HepG2 (cell line): ENCODE measurements around the gene UGGT1. TPM values are rescaled to one million over a fixed set of nuclear protein-coding genes. Genes with fewer than 3 reads are reported as not detected.

ENCODE experiments used
- AGO2 ChIP-seq: fragments of 200-400 bp; formaldehyde crosslinking; optimal IDR thresholded peaks from 2 replicates; pipeline ENCODE3; 2017; ENCODE audit warnings: mild to moderate bottlenecking, low read depth, low read length, moderate library complexity
- ASH2L ChIP-seq: fragments of 300-600, 200-600 bp; sonication (generic); IDR thresholded peaks from 2 replicates; pipeline ENCODE4 v1.7.0; 2017; ENCODE audit warnings: low read depth, mild to moderate bottlenecking, moderate library complexity, mixed read lengths, low read length; ENCODE audit not compliant: insufficient read length
- ATF4 ChIP-seq, 2 experiments: fragments of 450-650 bp in 1 of 2; sonication (generic) in 1 of 2; formaldehyde crosslinking; IDR thresholded peaks; 2 replicates each; pipeline versions ENCODE4 v1.5.0 to v1.8.0; 2020 to 2022; ENCODE audit warnings: mild to moderate bottlenecking in 1 of 2, missing genetic modification reagents in 1 of 2
- CEBPB ChIP-seq: IDR thresholded peaks from 2 replicates; pipeline ENCODE4 v1.6.1; 2011; ENCODE audit warnings: low read depth, low read length, improper control_type of control experiment, borderline replicate concordance
- ETV5 ChIP-seq: IDR thresholded peaks from 2 replicates; pipeline ENCODE4 v1.6.1; 2018; ENCODE audit warnings: missing biosample characterization, missing genetic modification reagents, inconsistent platforms, borderline replicate concordance
- GATAD2A ChIP-seq: IDR thresholded peaks from 2 replicates; pipeline ENCODE4 v1.6.1; 2016
- GLI4 ChIP-seq: sonication (generic); formaldehyde crosslinking; IDR thresholded peaks from 2 replicates; pipeline ENCODE4 v1.5.1; 2020; ENCODE audit warnings: missing genetic modification reagents, mild to moderate bottlenecking, moderate library complexity, borderline replicate concordance
- HMG20A ChIP-seq: IDR thresholded peaks from 2 replicates; pipeline ENCODE4 v1.6.1; 2016; ENCODE audit warnings: borderline replicate concordance
- MTA3 ChIP-seq: sonication (generic); formaldehyde crosslinking; IDR thresholded peaks from 2 replicates; pipeline ENCODE4 v1.4.0; 2020; ENCODE audit warnings: missing genetic modification reagents
- NCOA1 ChIP-seq: sonication (generic); formaldehyde crosslinking; IDR thresholded peaks from 2 replicates; pipeline ENCODE4 v1.9.0; 2021; ENCODE audit warnings: missing genetic modification reagents
- RARA ChIP-seq: IDR thresholded peaks from 2 replicates; pipeline ENCODE4 v1.6.1; 2016; ENCODE audit warnings: missing genetic modification reagents, missing compliant biosample characterization
- RXRA ChIP-seq: sonication (generic); formaldehyde crosslinking; IDR thresholded peaks from 2 replicates; pipeline ENCODE4 v1.5.1; 2020; ENCODE audit warnings: missing genetic modification reagents
- TBP ChIP-seq: sonication (generic); formaldehyde crosslinking; IDR thresholded peaks from 2 replicates; pipeline ENCODE4 v1.5.0; 2020; ENCODE audit warnings: missing genetic modification reagents
- ZBTB8A ChIP-seq: sonication (generic); formaldehyde crosslinking; IDR thresholded peaks from 2 replicates; pipeline ENCODE4 v1.4.0; 2020; ENCODE audit warnings: mild to moderate bottlenecking, low read depth, missing genetic modification reagents, borderline replicate concordance
- ZFP36 ChIP-seq: fragments of 150-350 bp; IDR thresholded peaks from 2 replicates; pipeline ENCODE4 v1.6.1; 2018; ENCODE audit warnings: borderline replicate concordance, low read length, low read depth; ENCODE audit not compliant: partially characterized antibody
- ZNF331 ChIP-seq: sonication (generic); formaldehyde crosslinking; IDR thresholded peaks from 2 replicates; pipeline ENCODE4 v1.4.0; 2020; ENCODE audit warnings: missing genetic modification reagents
- ZNF563 ChIP-seq: sonication (generic); formaldehyde crosslinking; IDR thresholded peaks from 2 replicates; pipeline ENCODE4 v1.8.0; 2022; ENCODE audit warnings: mild to moderate bottlenecking, moderate library complexity, missing genetic modification reagents
- ZNF660 ChIP-seq: sonication (generic); formaldehyde crosslinking; IDR thresholded peaks from 2 replicates; pipeline ENCODE4 v1.5.1; 2020; ENCODE audit warnings: mild to moderate bottlenecking, low read depth, missing genetic modification reagents, borderline replicate concordance
- ZSCAN22 ChIP-seq: sonication (generic); formaldehyde crosslinking; IDR thresholded peaks from 2 replicates; pipeline ENCODE4 v1.4.0; 2020; ENCODE audit warnings: mild to moderate bottlenecking, missing genetic modification reagents
- polyA plus RNA-seq, 8 experiments: library from polyadenylated mRNA; depleted of rRNA in 3 of 8; stranded (reverse) in 7 of 8; unstranded in 1 of 8; fragments of >200 nt; fragmentation: Illumina TruSeq in 4 of 8; extraction: Trizol in 4 of 8; gene quantifications; 2 replicates each; pipeline versions ENCODE4 v1.2.1 to v1.2.3, GENCODE V29; 2011 to 2016; ENCODE audit warnings: low read depth in 4 of 8, missing spikeins in 1 of 8, mixed read lengths in 1 of 8; ENCODE audit not compliant: insufficient read depth in 1 of 8
- total RNA-seq, 5 experiments: library from RNA; depleted of rRNA; stranded (reverse); fragments of >200 nt; fragmentation: Illumina TruSeq; extraction: Trizol; gene quantifications; 2 replicates each; pipeline ENCODE4 v1.2.3, GENCODE V29; 2016; ENCODE audit warnings: low read depth in 1 of 5
- TF ChIP-seq, protein P1 (sequence below): sonication (generic); formaldehyde crosslinking; IDR thresholded peaks from 2 replicates; pipeline ENCODE4 v1.4.0; 2020; ENCODE audit warnings: missing genetic modification reagents
- TF ChIP-seq, protein P2 (sequence below): sonication (generic); formaldehyde crosslinking; IDR thresholded peaks from 2 replicates; pipeline ENCODE4 v1.4.0; 2020; ENCODE audit warnings: mild to moderate bottlenecking, low read depth, missing genetic modification reagents

UGGT1 gene
- total and polyA plus RNA-seq, 2 of the 13 experiments (the other 11 are each of a cell fraction or from before 2014, with no cell fraction given): 35.8 to 83.2 TPM

GRCh38 chr2:128169497-128169896 lies 78.5 kb downstream of the UGGT1 start (continued):
- TF ChIP-seq ZNF331 (CRISPR knock-in tag) (no peak), HMG20A (peak; percentile 32), CEBPB (peak; percentile 88), ATF4 (CRISPR knock-in tag; IDR thresholded peaks at IDR 0.05) (peak in 1 of 2 experiments; percentile 40; a peak in 1 of 4 replicates), ZFP36 (no peak), TBP (no peak), ZSCAN22 (CRISPR knock-in tag) (0 out of 2 replicates have a peak, but pooled peaks have one; percentile 9), ZNF660 (CRISPR knock-in tag) (no peak), GLI4 (CRISPR knock-in tag) (no peak), AGO2 (peak; percentile 29), ASH2L (no peak), ZNF563 (CRISPR knock-in tag) (no peak), ZBTB8A (0 out of 2 replicates have a peak, but pooled peaks have one; percentile 19), GATAD2A (CRISPR knock-in tag) (0 out of 2 replicates have a peak, but pooled peaks have one; percentile 28), RARA (CRISPR knock-in tag) (0 out of 2 replicates have a peak, but pooled peaks have one; percentile 10), ETV5 (CRISPR knock-in tag) (peak; percentile 57), NCOA1 (peak; percentile 8; the same call in 1 of the 2 replicates), MTA3 (no peak), RXRA (CRISPR knock-in tag) (no peak)
- TF ChIP-seq, protein P1, sequence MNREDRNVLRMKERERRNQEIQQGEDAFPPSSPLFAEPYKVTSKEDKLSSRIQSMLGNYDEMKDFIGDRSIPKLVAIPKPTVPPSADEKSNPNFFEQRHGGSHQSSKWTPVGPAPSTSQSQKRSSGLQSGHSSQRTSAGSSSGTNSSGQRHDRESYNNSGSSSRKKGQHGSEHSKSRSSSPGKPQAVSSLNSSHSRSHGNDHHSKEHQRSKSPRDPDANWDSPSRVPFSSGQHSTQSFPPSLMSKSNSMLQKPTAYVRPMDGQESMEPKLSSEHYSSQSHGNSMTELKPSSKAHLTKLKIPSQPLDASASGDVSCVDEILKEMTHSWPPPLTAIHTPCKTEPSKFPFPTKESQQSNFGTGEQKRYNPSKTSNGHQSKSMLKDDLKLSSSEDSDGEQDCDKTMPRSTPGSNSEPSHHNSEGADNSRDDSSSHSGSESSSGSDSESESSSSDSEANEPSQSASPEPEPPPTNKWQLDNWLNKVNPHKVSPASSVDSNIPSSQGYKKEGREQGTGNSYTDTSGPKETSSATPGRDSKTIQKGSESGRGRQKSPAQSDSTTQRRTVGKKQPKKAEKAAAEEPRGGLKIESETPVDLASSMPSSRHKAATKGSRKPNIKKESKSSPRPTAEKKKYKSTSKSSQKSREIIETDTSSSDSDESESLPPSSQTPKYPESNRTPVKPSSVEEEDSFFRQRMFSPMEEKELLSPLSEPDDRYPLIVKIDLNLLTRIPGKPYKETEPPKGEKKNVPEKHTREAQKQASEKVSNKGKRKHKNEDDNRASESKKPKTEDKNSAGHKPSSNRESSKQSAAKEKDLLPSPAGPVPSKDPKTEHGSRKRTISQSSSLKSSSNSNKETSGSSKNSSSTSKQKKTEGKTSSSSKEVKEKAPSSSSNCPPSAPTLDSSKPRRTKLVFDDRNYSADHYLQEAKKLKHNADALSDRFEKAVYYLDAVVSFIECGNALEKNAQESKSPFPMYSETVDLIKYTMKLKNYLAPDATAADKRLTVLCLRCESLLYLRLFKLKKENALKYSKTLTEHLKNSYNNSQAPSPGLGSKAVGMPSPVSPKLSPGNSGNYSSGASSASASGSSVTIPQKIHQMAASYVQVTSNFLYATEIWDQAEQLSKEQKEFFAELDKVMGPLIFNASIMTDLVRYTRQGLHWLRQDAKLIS (CRISPR knock-in tag): 0 out of 2 replicates have a peak, but pooled peaks have one; percentile 43
- TF ChIP-seq, protein P2, sequence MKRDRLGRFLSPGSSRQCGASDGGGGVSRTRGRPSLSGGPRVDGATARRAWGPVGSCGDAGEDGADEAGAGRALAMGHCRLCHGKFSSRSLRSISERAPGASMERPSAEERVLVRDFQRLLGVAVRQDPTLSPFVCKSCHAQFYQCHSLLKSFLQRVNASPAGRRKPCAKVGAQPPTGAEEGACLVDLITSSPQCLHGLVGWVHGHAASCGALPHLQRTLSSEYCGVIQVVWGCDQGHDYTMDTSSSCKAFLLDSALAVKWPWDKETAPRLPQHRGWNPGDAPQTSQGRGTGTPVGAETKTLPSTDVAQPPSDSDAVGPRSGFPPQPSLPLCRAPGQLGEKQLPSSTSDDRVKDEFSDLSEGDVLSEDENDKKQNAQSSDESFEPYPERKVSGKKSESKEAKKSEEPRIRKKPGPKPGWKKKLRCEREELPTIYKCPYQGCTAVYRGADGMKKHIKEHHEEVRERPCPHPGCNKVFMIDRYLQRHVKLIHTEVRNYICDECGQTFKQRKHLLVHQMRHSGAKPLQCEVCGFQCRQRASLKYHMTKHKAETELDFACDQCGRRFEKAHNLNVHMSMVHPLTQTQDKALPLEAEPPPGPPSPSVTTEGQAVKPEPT (CRISPR knock-in tag): no peak
